HG03039 (cell line): Measurements from ENCODE around the gene ACAT2.
"Not testable (repeated sequence)": the region's sequence is repeated elsewhere in the genome, so short reads cannot be mapped to it uniquely, and the experiment has no call there.

Experiments
- ATAC-seq: cut with Tn5 transposase; IDR thresholded peaks from one replicate; pipeline ENCODE4 v1.9.1; 2021; ENCODE audit warnings: mild to moderate bottlenecking, moderate library complexity; ENCODE audit not compliant: unreplicated experiment

The ACAT2 gene

GRCh38 chr6:159762681-159763293, 942 bp downstream of the ACAT2 start:
- ATAC-seq, result no peak

- no peak for ATAC-seq
Observed at GRCh38 chr6:159766906-159767305, 5.1 kb downstream of the ACAT2 start.

- ATAC-seq, result no peak
Observed at GRCh38 chr6:159769470-159769869, 7.6 kb downstream of the ACAT2 start.

- no peak for ATAC-seq
Observed at GRCh38 chr6:159772196-159772595, 10.4 kb downstream of the ACAT2 start.

GRCh38 chr6:159777240-159777904, 15.5 kb downstream of the ACAT2 start:
- no peak for ATAC-seq

GRCh38 chr6:159778131-159778530, 16.3 kb downstream of the ACAT2 start:
- no peak for ATAC-seq

GRCh38 chr6:159778542-159779103, 16.8 kb downstream of the ACAT2 start:
- ATAC-seq, result no peak

- no peak for ATAC-seq
Observed at GRCh38 chr6:159788276-159788675, 26.4 kb downstream of the ACAT2 start.

GRCh38 chr6:159788753-159789376, 27.0 kb downstream of the ACAT2 start:
- no peak for ATAC-seq

GRCh38 chr6:159789377-159790148, 27.7 kb downstream of the ACAT2 start, which contains the start of gene TCP1:
Gene TCP1, minus strand, starts transcription at chr6:159789602. Its CDS starts 134 bp downstream, at chr6:159789468.
- ATAC-seq, result peak; percentile 74

GRCh38 chr6:159790149-159790955, 28.5 kb downstream of the ACAT2 start, which contains the start of gene MRPL18:
Gene MRPL18, plus strand, starts transcription at chr6:159790467. Its CDS starts 121 bp downstream, at chr6:159790588.
- ATAC-seq, result peak; percentile 77

GRCh38 chr6:159790956-159791598, 29.2 kb downstream of the ACAT2 start:
- no peak for ATAC-seq

GRCh38 chr6:159794976-159795375, 33.1 kb downstream of the ACAT2 start:
- not testable (repeated sequence) for ATAC-seq

- ATAC-seq, result no peak
Observed at GRCh38 chr6:159797554-159797953, 35.7 kb downstream of the ACAT2 start.

- ATAC-seq, result no peak
Observed at GRCh38 chr6:159800141-159800865, 38.5 kb downstream of the ACAT2 start, which contains the start of gene PNLDC1. Gene PNLDC1, plus strand, starts transcription at chr6:159800276. Its CDS starts 32 bp downstream, at chr6:159800308.

- no peak for ATAC-seq
Observed at GRCh38 chr6:159801935-159802334, 40.1 kb downstream of the ACAT2 start.

GRCh38 chr6:159804504-159804903, 42.7 kb downstream of the ACAT2 start:
- no peak for ATAC-seq

GRCh38 chr6:159805440-159806020, 43.7 kb downstream of the ACAT2 start:
- ATAC-seq, result no peak
